ENCODE measurements around the gene FAM168B.

Gene FAM168B

GRCh38 chr2:131039908-131040660, 53.2 kb downstream of the FAM168B start:
- DNase-seq (ENCODE audit: low read depth) = no peak

DNA sequence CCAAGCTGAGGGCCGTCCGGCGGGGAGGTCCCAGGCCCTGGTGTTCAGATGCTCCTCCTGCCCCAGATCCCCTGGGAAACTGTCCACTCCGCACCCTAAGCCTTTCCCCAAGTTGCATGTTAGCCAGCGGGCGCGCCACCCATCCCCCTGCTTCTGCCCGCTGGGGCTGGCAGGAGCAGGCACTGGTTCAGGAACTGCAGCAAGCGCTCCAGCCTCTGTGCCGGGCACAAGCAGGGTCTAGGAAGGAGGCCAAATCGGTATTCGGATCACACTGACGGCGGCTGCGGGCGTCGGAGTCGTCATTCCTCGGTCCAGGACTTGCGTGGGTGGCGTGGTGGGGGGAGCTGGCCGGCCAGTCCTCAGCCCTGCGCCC, 53.7 kb downstream of the FAM168B start:
- DNase-seq (ENCODE audit: low read depth) = no peak

- no peak for DNase-seq (ENCODE audit: low read depth)
Observed at GRCh38 chr2:131039101-131039440, 54.2 kb downstream of the FAM168B start.

DNA sequence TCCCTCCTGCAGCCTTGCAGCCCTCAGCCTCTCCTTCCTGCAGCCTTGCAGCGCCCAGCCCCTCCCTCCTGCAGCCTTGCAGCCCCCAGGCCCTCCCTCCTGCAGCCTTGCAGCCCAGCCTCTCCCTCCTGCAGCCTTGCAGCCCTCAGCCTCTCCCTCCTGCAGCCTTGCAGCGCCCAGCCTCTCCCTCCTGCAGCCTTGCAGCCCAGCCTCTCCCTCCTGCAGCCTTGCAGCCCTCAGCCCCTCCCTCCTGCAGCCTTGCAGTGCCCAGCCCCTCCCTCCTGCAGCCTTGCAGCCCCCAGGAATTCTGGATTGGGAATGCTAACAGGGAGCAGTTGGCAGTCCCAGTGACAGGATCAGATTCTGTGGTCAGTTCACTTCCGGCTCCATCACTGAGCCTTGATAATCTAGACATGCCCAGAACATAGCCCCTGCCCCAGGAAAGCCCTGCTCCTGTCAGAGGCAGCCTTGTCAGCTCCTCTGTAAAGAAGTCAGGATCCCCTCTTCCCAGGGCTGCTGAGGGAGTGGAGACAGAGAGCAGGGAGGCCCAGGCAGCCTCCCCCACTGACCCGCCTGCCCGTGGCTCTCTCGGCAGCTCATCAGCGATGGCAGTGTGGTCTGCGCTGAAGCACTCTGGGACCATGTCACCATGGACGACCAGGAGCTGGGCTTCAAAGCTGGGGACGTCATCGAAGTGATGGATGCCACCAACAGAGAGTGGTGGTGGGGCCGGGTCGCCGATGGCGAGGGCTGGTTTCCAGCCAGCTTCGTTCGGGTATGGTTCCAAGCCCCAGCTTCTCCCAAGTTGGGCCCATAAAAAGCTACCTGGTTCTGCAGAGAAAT, 54.8 kb downstream of the FAM168B start:
- DNase-seq (ENCODE audit: low read depth) = no peak

- no peak for DNase-seq (ENCODE audit: low read depth)
Observed at GRCh38 chr2:131037398-131038257, 55.6 kb downstream of the FAM168B start.

- DNase-seq (ENCODE audit: low read depth) = no peak
Observed at GRCh38 chr2:131036696-131037397, 56.4 kb downstream of the FAM168B start.

DNA sequence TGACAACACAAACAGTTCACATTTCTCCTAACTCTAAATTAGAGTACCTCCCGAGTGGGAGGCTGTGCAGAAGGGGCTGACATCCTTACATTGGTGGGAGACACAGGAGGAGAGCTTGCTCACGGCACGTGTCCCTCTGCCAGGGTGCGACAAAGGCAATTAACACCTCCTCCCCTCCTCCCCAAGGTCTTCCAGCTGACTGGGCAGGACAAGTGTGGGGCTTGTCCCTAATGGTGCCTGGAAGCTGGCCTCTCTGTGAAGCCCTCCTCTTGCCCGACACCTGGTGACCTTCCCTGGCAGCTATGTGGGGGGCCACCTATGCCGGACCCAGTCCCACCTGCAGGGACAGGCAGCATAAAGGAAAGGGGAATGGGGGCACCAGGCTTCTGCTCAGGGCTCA, 57.0 kb downstream of the FAM168B start:
- DNase-seq (ENCODE audit: low read depth) = no peak

GRCh38 chr2:131035826-131036231, 57.4 kb downstream of the FAM168B start:
- DNase-seq (ENCODE audit: low read depth) = no peak

DNA sequence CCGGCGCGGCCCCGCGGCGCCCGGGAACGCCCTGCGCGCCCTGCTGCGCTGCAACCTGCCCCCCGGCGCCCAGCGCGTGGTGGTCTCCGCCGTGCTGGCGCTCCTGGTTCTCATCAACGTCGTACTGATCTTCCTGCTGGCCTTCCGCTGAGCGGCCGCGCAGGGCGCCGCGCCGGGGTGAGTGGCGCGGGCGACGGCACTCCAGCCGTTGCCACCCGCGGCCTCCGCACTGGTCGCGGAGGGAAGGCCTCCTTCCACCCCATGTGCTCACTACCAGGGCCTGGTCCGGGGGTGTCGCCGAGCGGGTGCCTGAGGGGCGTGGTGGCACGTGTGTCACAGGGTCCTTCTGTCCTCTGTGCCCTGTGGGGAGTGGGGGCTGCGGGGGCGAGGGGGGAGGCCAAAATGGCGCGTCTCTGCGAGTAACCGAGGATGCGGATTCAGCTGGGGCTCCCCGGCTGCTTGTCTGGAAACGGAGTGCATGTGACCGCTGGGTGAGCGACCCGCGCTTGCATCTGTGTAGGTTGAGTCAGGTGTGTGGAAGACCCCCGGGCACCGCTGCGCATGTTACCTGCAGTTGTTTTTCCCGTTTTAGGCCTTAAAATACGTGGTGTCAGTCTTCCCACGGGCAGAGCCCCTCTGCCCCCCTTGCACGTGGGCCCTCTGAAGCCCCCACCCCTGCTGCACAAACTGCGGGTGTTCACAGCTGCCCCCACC, 58.0 kb downstream of the FAM168B start:
- no peak for DNase-seq (ENCODE audit: low read depth)

DNA sequence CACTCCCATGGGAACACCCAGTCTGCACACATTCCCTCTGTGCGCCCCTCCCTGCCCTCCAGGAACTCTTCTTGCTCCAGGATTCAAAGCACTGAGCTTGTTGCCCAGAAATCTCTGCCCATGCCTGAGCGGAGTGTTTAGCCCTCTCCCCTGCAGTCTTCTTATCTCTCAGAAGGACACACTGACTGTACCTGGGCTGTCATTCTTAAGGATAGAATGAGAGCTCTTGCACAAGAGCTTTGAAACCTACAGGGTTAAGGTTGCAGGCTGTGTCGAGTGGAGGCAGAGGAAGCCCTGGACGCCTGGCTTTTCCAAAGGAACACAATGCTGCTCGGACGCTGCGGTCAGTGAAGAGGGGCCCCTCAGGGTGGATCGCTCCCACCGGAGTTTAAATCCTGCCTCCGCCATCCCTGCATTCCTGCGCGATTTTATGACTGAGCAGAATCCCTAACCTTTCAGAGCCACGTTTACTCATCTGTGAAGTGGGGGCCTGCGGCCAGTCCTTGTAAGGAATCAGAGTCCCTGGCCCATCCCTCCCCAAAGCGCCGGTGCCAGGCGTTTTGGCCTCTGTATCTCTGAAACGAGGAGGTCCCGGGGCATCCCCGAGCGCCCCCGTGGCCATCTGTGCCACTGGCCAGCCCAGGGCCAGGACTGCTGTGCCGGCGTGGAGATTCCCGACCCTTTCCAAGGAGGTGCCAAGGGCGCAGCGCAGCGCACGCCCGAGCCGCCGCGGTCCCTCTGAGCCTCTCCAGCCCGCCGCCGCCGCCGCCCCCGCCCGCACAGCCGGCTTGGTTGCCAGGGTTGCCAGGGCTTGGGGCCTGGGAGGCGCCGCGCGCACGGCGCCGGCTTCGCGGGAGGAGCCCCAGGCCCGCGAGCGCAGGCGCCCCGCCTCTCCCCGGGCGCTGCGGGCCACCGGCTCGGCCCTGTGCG, 58.9 kb downstream of the FAM168B start:
- peak; percentile 27 for DNase-seq (ENCODE audit: low read depth)

- DNase-seq (ENCODE audit: low read depth) = no peak
Observed at GRCh38 chr2:131033786-131034121, 59.5 kb downstream of the FAM168B start.

DNA sequence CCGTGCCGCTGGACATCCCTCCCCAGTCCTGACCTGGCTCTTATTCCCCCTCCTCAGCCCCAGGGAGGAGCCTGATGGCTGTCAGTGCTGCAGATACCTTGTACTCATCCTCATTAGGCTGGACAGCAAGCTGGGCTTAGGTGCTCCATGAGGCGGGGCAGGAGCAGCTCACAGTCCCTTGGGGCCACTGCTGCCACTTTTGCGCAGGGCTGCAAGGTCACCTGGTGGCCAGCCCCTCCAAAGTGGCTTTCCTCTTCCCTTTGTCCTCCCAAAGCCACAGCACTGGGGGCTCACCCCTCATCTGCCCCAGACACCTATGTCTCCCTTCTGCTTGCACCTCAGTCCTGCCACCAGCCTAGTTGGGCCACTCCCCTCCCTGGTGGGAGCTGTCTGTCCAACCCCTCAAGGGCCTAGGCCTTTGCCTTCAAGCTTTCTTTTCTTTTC, 60.8 kb downstream of the FAM168B start:
- DNase-seq (ENCODE audit: low read depth) = no peak

DNA sequence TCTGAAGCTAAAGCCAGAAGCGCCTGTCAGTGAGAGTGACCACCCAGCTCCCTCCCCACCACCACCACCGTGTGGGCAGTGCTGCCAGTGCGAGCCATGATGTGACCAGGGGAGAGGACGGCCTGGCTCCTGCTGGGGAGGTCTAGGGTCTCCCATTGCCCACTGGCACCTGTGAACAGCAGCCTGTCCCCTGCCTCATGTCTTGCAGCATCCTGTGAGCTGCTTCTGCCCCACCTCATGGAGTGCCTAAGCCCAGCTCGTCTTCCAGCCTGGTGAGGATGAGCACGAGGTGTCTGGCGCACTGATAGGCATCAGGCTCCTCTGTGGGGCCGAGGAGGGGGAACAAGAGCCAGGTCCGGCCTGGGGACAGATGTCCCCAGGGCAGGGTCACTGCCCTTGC, 61.4 kb downstream of the FAM168B start:
- DNase-seq (ENCODE audit: low read depth) = no peak

GRCh38 chr2:131031431-131031841, 61.8 kb downstream of the FAM168B start:
- DNase-seq (ENCODE audit: low read depth) = no peak

GRCh38 chr2:131030478-131030971, 62.7 kb downstream of the FAM168B start:
- no peak for DNase-seq (ENCODE audit: low read depth)

DNA sequence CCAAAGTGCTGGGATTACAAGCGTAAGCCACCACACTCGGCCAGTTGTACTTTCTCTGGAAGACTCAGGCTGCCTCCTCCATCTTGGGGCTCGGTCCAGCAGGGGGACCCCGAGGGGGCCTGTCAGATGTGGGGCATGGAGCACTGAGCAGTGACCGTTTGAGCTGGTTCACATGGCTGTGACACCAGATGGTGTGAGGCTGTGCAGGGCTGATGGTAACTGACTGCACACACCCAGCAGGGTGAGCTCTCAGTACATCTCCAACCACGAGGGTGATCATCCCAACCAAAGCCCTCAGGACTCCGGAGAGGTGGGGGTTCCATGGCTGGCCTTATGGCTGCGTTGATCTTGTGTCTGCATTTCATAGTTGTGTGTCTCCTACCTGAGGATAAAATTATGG, 63.4 kb downstream of the FAM168B start:
- DNase-seq (ENCODE audit: low read depth) = no peak

DNA sequence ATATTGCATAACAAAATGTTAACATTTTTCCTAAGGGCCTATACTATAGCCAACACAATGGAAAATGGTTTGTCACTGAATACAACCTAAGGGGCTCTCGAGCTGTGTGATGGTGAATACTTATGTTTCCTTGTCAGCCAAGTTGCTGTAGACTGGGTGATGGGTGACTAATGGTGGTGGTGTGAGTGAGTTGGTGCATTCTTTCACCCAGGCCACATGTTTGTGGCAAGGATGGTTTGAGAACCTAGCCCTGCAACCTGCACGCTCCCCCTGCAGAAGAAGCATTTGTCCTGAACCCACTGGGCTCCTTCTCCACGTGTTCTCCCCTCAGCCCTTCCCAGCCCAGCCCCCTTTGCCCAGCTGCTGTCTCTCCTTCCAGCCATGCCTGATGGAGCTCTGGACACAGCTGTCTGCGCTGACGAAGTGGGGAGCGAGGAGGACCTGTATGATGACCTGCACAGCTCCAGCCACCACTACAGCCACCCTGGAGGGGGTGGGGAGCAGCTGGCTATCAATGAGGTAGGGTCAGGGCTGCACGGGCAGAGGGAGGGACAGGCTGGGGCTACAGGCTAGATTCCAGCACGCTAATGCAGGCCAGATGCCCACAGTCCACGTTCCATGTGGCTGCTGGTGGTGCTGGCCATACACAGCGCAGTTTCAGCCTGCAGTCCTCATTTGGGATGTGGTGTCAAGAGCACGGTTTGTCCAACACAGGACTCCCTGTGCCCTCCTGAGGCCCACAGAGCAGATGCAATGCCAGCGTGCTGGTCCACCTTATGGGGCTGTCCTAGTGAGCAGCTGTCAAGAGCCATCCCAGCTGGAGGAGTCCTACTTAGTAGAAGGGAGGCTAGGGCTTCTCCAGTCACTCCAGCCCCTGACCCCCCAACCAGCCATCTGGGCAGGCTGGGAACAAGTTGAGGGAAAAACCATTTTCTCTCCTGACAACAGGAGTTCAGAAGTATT, 65.4 kb downstream of the FAM168B start:
- no peak for DNase-seq (ENCODE audit: low read depth)

GRCh38 chr2:131026919-131027318, 66.3 kb downstream of the FAM168B start:
- no peak for DNase-seq (ENCODE audit: low read depth)

DNA sequence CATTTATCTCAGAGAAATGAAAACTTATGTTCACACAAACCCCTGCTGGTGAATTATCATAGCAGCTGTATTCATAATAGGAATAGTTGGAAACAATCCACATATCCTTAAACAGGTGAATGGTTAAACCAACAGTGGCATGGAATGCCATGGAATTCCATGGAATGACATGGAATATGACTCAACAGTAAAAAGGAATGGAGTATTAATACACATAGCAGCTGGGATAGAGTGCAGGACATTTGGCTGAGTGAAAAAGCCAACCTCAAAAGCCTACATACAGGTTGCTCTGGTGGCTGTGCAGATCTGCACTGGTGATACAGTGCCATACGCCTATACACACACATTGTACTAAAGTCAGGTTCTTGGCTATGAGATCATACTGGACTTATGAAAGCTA, 69.5 kb downstream of the FAM168B start:
- DNase-seq (ENCODE audit: low read depth) = no peak

All from activated T-cell treated with anti-CD3 and anti-CD28 coated beads for 48 hours (primary cell).